ENCODE data around the gene CACNA1C.

The CACNA1C gene

GRCh38 chr12:2560356-2560755 lies 507.6 kb downstream of the CACNA1C start:
- Histone ChIP-seq H3K4me1 (ENCODE audit: control insufficient read depth, insufficient read depth, low read length) (no peaks in the 10 kb centered on the region), H3K4me3 (ENCODE audit: low read length) (no peak overlapping the region), H3K9ac (ENCODE audit: low read length) (no peak overlapping the region), H3K9me3 (ENCODE audit: control insufficient read depth, low read length) (no peaks in the 10 kb centered on the region), H3K36me3 (ENCODE audit: control insufficient read depth, insufficient read depth, low read length) (no peaks in the 10 kb centered on the region), H3K27me3 (ENCODE audit: control insufficient read depth, insufficient read depth, low read length) (no peaks in the 10 kb centered on the region)

- no peaks in the 10 kb centered on the region for H3K36me3 ChIP-seq (ENCODE audit: control insufficient read depth, insufficient read depth, low read length)
- no peaks in the 10 kb centered on the region for H3K27me3 ChIP-seq (ENCODE audit: control insufficient read depth, insufficient read depth, low read length)
- H3K4me3 ChIP-seq (ENCODE audit: low read length) = no peak overlapping the region
- no peaks in the 10 kb centered on the region for H3K9me3 ChIP-seq (ENCODE audit: control insufficient read depth, low read length)
- H3K9ac ChIP-seq (ENCODE audit: low read length) = no peak overlapping the region
- H3K4me1 ChIP-seq (ENCODE audit: control insufficient read depth, insufficient read depth, low read length) = no peaks in the 10 kb centered on the region
These were observed 508.6 kb downstream of the CACNA1C start for GRCh38 chr12:2561367-2561766.

- Histone ChIP-seq H3K9me3 (ENCODE audit: control insufficient read depth, low read length) (no peaks in the 10 kb centered on the region), H3K36me3 (ENCODE audit: control insufficient read depth, insufficient read depth, low read length) (no peaks in the 10 kb centered on the region), H3K9ac (ENCODE audit: low read length) (no peak overlapping the region), H3K4me1 (ENCODE audit: control insufficient read depth, insufficient read depth, low read length) (no peaks in the 10 kb centered on the region), H3K27me3 (ENCODE audit: control insufficient read depth, insufficient read depth, low read length) (no peaks in the 10 kb centered on the region), H3K4me3 (ENCODE audit: low read length) (no peak overlapping the region)
These were observed 509.6 kb downstream of the CACNA1C start for GRCh38 chr12:2562400-2562799.

GRCh38 chr12:2563709-2564108 lies 510.9 kb downstream of the CACNA1C start:
- Histone ChIP-seq H3K27me3 (ENCODE audit: control insufficient read depth, insufficient read depth, low read length) (no peaks in the 10 kb centered on the region), H3K36me3 (ENCODE audit: control insufficient read depth, insufficient read depth, low read length) (no peaks in the 10 kb centered on the region), H3K9ac (ENCODE audit: low read length) (no peak overlapping the region), H3K4me3 (ENCODE audit: low read length) (no peak overlapping the region), H3K9me3 (ENCODE audit: control insufficient read depth, low read length) (no peaks in the 10 kb centered on the region), H3K4me1 (ENCODE audit: control insufficient read depth, insufficient read depth, low read length) (no peaks in the 10 kb centered on the region)

GRCh38 chr12:2566161-2566560 lies 513.4 kb downstream of the CACNA1C start:
- Histone ChIP-seq H3K9me3 (ENCODE audit: control insufficient read depth, low read length) (no peaks in the 10 kb centered on the region), H3K9ac (ENCODE audit: low read length) (no peak overlapping the region)

GRCh38 chr12:2567711-2568110 lies 514.9 kb downstream of the CACNA1C start:
- H3K9ac ChIP-seq (ENCODE audit: low read length) = no peak overlapping the region
- no peaks in the 10 kb centered on the region for H3K27me3 ChIP-seq (ENCODE audit: control insufficient read depth, insufficient read depth, low read length)
- H3K36me3 ChIP-seq (ENCODE audit: control insufficient read depth, insufficient read depth, low read length) = no peaks in the 10 kb centered on the region
- H3K4me1 ChIP-seq (ENCODE audit: control insufficient read depth, insufficient read depth, low read length) = no peaks in the 10 kb centered on the region
- no peak overlapping the region for H3K4me3 ChIP-seq (ENCODE audit: low read length)
- no peaks in the 10 kb centered on the region for H3K9me3 ChIP-seq (ENCODE audit: control insufficient read depth, low read length)

More at GRCh38 chr12:2566161-2566560, 513.4 kb downstream of the CACNA1C start:
- Histone ChIP-seq H3K4me1 (ENCODE audit: control insufficient read depth, insufficient read depth, low read length) (no peaks in the 10 kb centered on the region), H3K4me3 (ENCODE audit: low read length) (no peak overlapping the region), H3K27me3 (ENCODE audit: control insufficient read depth, insufficient read depth, low read length) (no peaks in the 10 kb centered on the region), H3K36me3 (ENCODE audit: control insufficient read depth, insufficient read depth, low read length) (no peaks in the 10 kb centered on the region)

- Histone ChIP-seq H3K9ac (ENCODE audit: low read length) (no peak overlapping the region), H3K4me1 (ENCODE audit: control insufficient read depth, insufficient read depth, low read length) (no peaks in the 10 kb centered on the region), H3K27me3 (ENCODE audit: control insufficient read depth, insufficient read depth, low read length) (no peaks in the 10 kb centered on the region), H3K9me3 (ENCODE audit: control insufficient read depth, low read length) (no peaks in the 10 kb centered on the region), H3K36me3 (ENCODE audit: control insufficient read depth, insufficient read depth, low read length) (no peaks in the 10 kb centered on the region), H3K4me3 (ENCODE audit: low read length) (no peak overlapping the region)
These were observed 517.8 kb downstream of the CACNA1C start for GRCh38 chr12:2570562-2570961.

GRCh38 chr12:2574355-2574935 lies 521.7 kb downstream of the CACNA1C start:
- no peaks in the 10 kb centered on the region for H3K4me1 ChIP-seq (ENCODE audit: control insufficient read depth, insufficient read depth, low read length)
- H3K36me3 ChIP-seq (ENCODE audit: control insufficient read depth, insufficient read depth, low read length) = no peaks in the 10 kb centered on the region
- H3K27me3 ChIP-seq (ENCODE audit: control insufficient read depth, insufficient read depth, low read length) = no peaks in the 10 kb centered on the region
- H3K4me3 ChIP-seq (ENCODE audit: low read length) = no peak overlapping the region
- no peaks in the 10 kb centered on the region for H3K9me3 ChIP-seq (ENCODE audit: control insufficient read depth, low read length)
- H3K9ac ChIP-seq (ENCODE audit: low read length) = no peak overlapping the region

GRCh38 chr12:2575245-2575644 lies 522.5 kb downstream of the CACNA1C start:
- H3K4me1 ChIP-seq (ENCODE audit: control insufficient read depth, insufficient read depth, low read length) = no peaks in the 10 kb centered on the region
- H3K9me3 ChIP-seq (ENCODE audit: control insufficient read depth, low read length) = no peaks in the 10 kb centered on the region
- no peaks in the 10 kb centered on the region for H3K36me3 ChIP-seq (ENCODE audit: control insufficient read depth, insufficient read depth, low read length)
- no peaks in the 10 kb centered on the region for H3K27me3 ChIP-seq (ENCODE audit: control insufficient read depth, insufficient read depth, low read length)
- H3K4me3 ChIP-seq (ENCODE audit: low read length) = no peak overlapping the region
- no peak overlapping the region for H3K9ac ChIP-seq (ENCODE audit: low read length)

GRCh38 chr12:2578211-2578610 lies 525.4 kb downstream of the CACNA1C start:
- no peaks in the 10 kb centered on the region for H3K36me3 ChIP-seq (ENCODE audit: control insufficient read depth, insufficient read depth, low read length)
- H3K27me3 ChIP-seq (ENCODE audit: control insufficient read depth, insufficient read depth, low read length) = peaks cover 2% of the 10 kb centered on the region
- H3K4me1 ChIP-seq (ENCODE audit: control insufficient read depth, insufficient read depth, low read length) = peaks cover 5% of the 10 kb centered on the region
- no peak overlapping the region for H3K9ac ChIP-seq (ENCODE audit: low read length)
- no peak overlapping the region for H3K4me3 ChIP-seq (ENCODE audit: low read length)
- no peaks in the 10 kb centered on the region for H3K9me3 ChIP-seq (ENCODE audit: control insufficient read depth, low read length)

- Histone ChIP-seq H3K4me3 (ENCODE audit: low read length) (no peak overlapping the region), H3K27me3 (ENCODE audit: control insufficient read depth, insufficient read depth, low read length) (peaks cover 7% of the 10 kb centered on the region), H3K36me3 (ENCODE audit: control insufficient read depth, insufficient read depth, low read length) (no peaks in the 10 kb centered on the region), H3K9ac (ENCODE audit: low read length) (no peak overlapping the region), H3K4me1 (ENCODE audit: control insufficient read depth, insufficient read depth, low read length) (peaks cover 9% of the 10 kb centered on the region), H3K9me3 (ENCODE audit: control insufficient read depth, low read length) (no peaks in the 10 kb centered on the region)
These were observed 526.0 kb downstream of the CACNA1C start for GRCh38 chr12:2578772-2579171.

GRCh38 chr12:2580821-2581220 lies 528.0 kb downstream of the CACNA1C start:
- Histone ChIP-seq H3K4me1 (ENCODE audit: control insufficient read depth, insufficient read depth, low read length) (peaks cover 22% of the 10 kb centered on the region), H3K4me3 (ENCODE audit: low read length) (no peak overlapping the region), H3K27me3 (ENCODE audit: control insufficient read depth, insufficient read depth, low read length) (peaks cover 8% of the 10 kb centered on the region), H3K9me3 (ENCODE audit: control insufficient read depth, low read length) (no peaks in the 10 kb centered on the region), H3K9ac (ENCODE audit: low read length) (no peak overlapping the region), H3K36me3 (ENCODE audit: control insufficient read depth, insufficient read depth, low read length) (no peaks in the 10 kb centered on the region)

Data from mucosa of stomach (tissue), 1 donor.